ENCODE measurements around the gene CCR5. TPM values are rescaled to one million over a fixed set of nuclear protein-coding genes. Genes with fewer than 3 reads are reported as not detected.

Gene CCR5
- total RNA-seq, 1 donor: not detected

DNA sequence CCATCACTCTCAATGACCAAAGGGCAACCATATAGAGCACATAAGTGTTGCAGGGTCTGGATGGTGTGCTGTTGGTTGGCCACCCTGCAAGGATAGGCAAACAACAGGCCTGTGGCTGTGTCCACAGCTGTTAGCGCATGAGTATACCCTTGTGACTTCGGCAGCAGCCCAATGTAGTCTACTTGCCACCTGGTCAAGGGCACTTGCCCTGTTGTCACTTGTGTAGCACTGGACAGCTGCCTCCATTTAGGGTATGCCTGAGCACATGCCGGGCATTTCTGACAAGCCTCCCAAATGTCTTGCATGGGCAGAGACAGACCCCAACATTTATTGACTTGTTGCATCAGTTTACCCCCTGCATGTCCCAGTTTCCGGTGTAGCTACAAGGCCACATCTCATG, 49.1 kb downstream of the CCR5 start:
- H3K4me3 ChIP-seq (ENCODE audit: low read depth, low read length): no peak overlapping the region
- TF ChIP-seq, protein P1, sequence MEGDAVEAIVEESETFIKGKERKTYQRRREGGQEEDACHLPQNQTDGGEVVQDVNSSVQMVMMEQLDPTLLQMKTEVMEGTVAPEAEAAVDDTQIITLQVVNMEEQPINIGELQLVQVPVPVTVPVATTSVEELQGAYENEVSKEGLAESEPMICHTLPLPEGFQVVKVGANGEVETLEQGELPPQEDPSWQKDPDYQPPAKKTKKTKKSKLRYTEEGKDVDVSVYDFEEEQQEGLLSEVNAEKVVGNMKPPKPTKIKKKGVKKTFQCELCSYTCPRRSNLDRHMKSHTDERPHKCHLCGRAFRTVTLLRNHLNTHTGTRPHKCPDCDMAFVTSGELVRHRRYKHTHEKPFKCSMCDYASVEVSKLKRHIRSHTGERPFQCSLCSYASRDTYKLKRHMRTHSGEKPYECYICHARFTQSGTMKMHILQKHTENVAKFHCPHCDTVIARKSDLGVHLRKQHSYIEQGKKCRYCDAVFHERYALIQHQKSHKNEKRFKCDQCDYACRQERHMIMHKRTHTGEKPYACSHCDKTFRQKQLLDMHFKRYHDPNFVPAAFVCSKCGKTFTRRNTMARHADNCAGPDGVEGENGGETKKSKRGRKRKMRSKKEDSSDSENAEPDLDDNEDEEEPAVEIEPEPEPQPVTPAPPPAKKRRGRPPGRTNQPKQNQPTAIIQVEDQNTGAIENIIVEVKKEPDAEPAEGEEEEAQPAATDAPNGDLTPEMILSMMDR (IDR thresholded peaks at IDR 0.05; ENCODE audit: insufficient read depth, low read length): no peak
- DNase-seq (ENCODE audit: low read depth): no peak

DNA sequence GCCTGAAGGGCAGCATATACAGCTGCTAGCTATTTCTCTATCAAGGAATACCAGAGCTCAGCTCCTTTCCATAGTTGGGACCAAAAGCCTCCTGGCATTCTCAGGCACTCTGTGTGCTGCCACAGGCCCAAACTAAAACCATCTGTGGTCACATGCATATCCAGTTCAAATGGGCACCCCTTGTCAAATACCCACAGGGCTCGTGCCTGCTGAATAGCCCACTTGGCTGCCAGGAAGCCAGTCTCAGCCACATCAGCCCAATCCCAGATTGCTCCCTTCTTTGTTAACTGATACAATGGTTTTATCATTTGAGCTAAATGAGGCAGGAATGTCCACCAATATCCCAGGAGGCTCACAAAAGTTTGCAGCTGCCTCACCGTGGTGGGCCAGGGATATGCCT, 50.2 kb downstream of the CCR5 start:
- no peak for DNase-seq (ENCODE audit: low read depth)
- TF ChIP-seq, protein P1 (IDR thresholded peaks at IDR 0.05; ENCODE audit: insufficient read depth, low read length): no peak
- no peak overlapping the region for H3K4me3 ChIP-seq (ENCODE audit: low read depth, low read length)

DNA sequence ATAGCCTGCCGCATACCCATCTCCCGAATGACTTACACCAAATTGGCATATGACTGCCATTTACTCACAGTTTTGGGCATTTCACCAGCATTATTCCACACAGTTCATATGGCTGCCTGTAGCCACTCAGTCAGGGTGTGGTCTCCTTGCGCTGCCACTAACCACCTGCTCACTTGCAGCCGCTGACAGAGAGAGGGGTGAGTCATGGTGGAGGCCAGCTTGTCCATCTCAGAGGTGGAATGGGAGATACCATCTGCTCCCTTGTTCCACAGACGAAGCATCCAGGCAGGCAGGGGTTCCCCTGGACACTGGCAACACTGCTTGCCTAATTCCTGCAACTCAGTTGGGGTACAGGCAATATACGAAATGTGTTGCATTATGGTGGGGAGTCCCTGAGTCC, 51.9 kb downstream of the CCR5 start:
- peak; percentile 13 for DNase-seq (ENCODE audit: low read depth)
- TF ChIP-seq, protein P1 (IDR thresholded peaks at IDR 0.05; ENCODE audit: insufficient read depth, low read length): no peak
- H3K4me3 ChIP-seq (ENCODE audit: low read depth, low read length): no peak overlapping the region

DNA sequence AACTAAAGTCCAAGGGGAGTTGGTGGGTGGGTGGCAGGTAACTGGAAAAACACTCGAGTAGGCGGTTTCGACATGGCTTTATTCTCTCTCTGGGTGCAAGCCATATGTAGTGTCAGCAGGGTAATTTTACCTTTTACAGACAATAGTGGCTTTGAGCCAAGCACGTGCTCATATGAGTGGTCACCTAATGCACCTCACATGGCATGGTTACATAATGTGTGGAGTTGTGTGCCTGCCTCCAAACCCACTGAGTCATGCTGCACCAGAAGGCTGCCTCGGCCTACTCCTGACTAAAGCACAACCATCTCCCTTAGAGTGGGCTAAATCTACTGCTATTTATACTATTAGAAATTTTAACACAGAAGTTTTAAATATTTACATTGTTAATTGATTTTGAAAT, 52.8 kb downstream of the CCR5 start:
- TF ChIP-seq, protein P1 (IDR thresholded peaks at IDR 0.05; ENCODE audit: insufficient read depth, low read length): no peak
- no peak overlapping the region for H3K4me3 ChIP-seq (ENCODE audit: low read depth, low read length)
- peak; percentile 45 for DNase-seq (ENCODE audit: low read depth)

Other genes with a start within 250 kb of the CCR5 start
- 0.08 and 0.90 TPM in 2 replicates for gene CCR1, start 162.6 kb upstream of the CCR5 start, total RNA-seq (ENCODE audit: low replicate concordance)
- gene CCR3, start 128.5 kb upstream of the CCR5 start, total RNA-seq (ENCODE audit: low replicate concordance): not detected in 2 replicates
- under 0.01 TPM in 1 of 2 replicates, not detected in the other for gene CCR2, start 16.8 kb upstream of the CCR5 start, total RNA-seq (ENCODE audit: low replicate concordance)
- gene CCRL2, start 36.3 kb downstream of the CCR5 start, total RNA-seq (ENCODE audit: low replicate concordance): 0.54 TPM in 1 of 2 replicates, not detected in the other
- gene LTF, start 94.0 kb downstream of the CCR5 start, total RNA-seq (ENCODE audit: low replicate concordance): not detected in 2 replicates
- not detected in 2 replicates for gene RTP3, start 127.0 kb downstream of the CCR5 start, total RNA-seq (ENCODE audit: low replicate concordance)
- gene LRRC2, start 195.4 kb downstream of the CCR5 start, total RNA-seq (ENCODE audit: low replicate concordance): 7.9 and 10.1 TPM in 2 replicates
- gene FAM240A, start 241.6 kb downstream of the CCR5 start, total RNA-seq (ENCODE audit: low replicate concordance): not detected in 2 replicates